ENCODE measurements around the gene KDM3A. TPM values are rescaled to one million over a fixed set of nuclear protein-coding genes. Genes with fewer than 3 reads are reported as not detected.

The KDM3A gene
- 10 to 100 TPM; 41.8 to 46.0 TPM for total RNA-seq
- long read RNA-seq, donor 1, full-length matches to known transcripts, result 2 of 6 reads
- long read RNA-seq, donor 1, partial matches to known transcripts, result 4 of 6 reads
- long read RNA-seq, donor 1, other reads (novel, unspliced or antisense), result 0 of 6 reads
- long read RNA-seq, donor 2, partial matches to known transcripts, result 1 of 2 reads
- long read RNA-seq, donor 2, other reads (novel, unspliced or antisense), result 1 of 2 reads

- intact Hi-C loops (cut with DNase I), result no loop called here
Observed at GRCh38 chr2:86440631-86441391, at the start of gene KDM3A. KDM3A (plus strand) TSS chr2:86441371; CDS start chr2:86442048, 677 bp downstream.

GRCh38 chr2:86392873-86393518, 48.2 kb upstream of the KDM3A start:
- intact Hi-C loops (cut with DNase I), result no loop called here
- DNase-seq (ENCODE audit: low spot score), result no peak

More at GRCh38 chr2:86440631-86441391, at the start of gene KDM3A:
- DNase-seq (ENCODE audit: low spot score), result peak; percentile 100

DNA sequence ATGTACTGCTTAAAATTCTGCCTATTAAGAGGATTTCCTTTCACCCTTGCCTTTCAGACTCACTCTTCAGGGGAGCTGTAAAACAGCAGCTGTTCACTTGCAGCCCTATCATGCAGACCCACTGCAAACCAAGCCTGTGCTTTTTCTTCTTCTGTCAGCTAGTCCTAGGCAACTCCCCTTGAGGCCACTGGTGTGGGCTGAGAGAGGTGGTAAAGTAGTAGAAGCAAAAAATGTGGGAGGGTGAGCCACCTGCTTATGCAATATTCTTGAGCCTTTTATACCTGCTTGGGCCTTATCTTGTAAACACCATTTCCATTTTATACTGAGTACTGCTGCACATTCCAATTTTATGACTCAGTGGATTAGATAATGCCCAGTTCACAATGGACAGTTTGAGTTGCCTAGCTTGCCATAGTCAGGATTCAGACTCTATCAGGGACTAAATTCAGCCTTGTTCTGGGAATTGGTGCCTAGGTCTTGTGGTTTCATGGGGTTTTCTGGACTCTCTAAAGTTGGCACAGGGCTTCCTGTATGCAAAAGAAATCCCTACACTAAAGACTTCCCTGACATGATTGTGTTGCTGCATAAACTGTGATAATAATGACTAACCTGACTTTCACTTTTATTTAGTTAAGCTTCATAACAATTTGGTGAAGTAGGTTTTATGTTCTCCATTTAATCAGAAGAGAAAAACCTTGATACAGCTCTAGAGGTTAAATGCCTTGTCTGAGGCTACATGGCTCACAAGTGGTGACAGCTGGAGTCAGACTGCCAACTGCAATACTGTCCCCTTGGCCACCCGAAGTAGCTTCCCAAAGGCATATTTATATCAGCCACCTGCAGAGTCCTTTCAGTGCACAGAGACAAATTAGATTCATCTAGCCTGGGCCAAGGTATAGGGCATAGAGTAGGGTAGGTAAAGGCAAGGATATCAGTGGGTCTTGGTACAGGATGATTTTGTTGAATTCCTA, 47.4 kb upstream of the KDM3A start:
- intact Hi-C loops (cut with DNase I), result no loop called here
- DNase-seq (ENCODE audit: low spot score), result no peak

DNA sequence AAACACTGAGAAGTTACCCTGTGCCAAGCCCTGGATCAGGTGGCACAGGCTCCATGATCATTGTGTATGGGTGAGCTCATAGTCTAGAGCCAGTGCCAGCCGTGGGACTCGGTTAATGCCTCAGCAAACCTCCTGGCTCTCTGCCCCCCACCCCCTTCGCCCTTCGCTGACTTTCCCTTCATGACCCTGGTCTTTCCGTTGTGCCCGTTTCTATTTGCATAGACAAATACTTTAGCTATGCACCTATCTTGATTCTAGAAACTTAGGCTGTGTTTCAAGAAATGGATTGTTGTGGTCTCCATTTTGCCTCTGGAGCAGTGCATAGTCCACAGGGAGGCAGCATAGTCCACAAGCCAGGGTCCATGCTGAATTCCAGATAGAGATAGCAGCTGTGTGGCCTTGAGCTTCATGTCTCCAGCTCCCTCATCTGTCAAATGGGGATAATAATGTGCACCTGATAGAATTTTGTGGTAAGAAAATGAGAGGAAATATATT, 44.8 kb upstream of the KDM3A start:
- intact Hi-C loops (cut with DNase I), result no loop called here
- no peak for DNase-seq (ENCODE audit: low spot score)

DNA sequence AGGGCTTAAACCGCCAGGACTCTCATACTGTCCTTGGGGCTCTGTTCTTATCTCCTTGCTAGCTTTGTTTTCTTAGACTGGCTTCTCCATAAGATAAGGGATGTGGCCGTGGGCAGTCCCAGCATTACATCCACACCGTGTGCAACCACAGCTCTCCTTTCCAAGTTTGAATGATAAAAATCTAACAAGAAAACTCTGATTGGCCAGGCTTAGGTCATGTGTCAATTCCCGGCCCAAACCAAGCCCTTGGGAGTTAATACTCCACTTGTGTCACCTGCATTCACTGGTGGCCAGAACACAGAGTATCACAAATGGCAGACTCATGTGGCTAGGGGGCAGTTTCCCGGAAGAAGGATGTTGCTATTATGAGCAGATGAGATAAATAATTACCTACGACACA, 43.2 kb upstream of the KDM3A start:
- no peak for DNase-seq (ENCODE audit: low spot score)
- intact Hi-C loops (cut with DNase I), result no loop called here

- intact Hi-C loops (cut with DNase I), result no loop called here
- DNase-seq (ENCODE audit: low spot score), result no peak
Observed at GRCh38 chr2:86398500-86399474, 42.4 kb upstream of the KDM3A start.

GRCh38 chr2:86400321-86400720, 40.9 kb upstream of the KDM3A start:
- DNase-seq (ENCODE audit: low spot score), result no peak
- intact Hi-C loops (cut with DNase I), result no loop called here

DNA sequence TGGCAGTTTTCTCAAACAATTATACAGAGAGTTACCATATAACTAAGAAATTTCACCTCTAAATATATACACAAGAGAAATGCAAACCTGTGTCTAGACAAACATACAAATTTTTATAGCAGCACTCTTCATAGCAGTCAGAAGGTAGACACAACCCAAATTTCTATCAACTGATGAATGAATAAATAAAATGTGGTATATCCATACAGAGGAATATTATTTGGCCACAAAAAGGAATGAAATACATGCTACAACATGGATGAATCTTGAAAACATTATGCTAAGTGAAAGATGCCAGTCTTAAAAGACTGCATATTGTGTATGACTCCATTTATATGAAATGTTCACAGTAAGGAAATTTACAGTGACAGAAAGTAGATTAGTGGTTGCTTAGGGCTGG, 30.6 kb upstream of the KDM3A start:
- intact Hi-C loops (cut with DNase I), result no loop called here
- no peak for DNase-seq (ENCODE audit: low spot score)

GRCh38 chr2:86411396-86411795, 29.8 kb upstream of the KDM3A start:
- DNase-seq (ENCODE audit: low spot score), result no peak
- intact Hi-C loops (cut with DNase I), result no loop called here

DNA sequence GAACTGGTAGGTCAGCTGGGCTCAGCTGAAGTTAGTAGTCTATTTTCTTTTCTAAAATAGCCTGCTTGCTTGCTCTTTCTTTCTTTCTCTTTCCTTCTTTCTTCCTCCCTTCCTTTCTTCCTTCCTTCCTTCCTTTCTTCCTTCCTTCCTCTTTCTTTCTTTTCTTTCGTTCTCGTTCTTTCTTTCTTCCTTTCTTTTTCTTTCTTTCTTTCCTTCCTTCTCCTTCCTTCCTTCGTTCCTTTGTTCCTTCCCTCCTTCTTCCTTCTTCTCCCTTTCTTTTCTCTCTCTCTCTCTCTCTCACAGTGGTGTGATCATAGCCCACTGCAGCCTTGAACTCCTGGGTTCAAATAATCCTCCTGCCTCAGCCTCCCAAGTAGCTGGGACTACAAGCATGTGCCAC, 29.2 kb upstream of the KDM3A start:
- DNase-seq (ENCODE audit: low spot score), result no peak
- intact Hi-C loops (cut with DNase I), result no loop called here

GRCh38 chr2:86413296-86414094, 27.7 kb upstream of the KDM3A start:
- intact Hi-C loops (cut with DNase I), result no loop called here
- no peak for DNase-seq (ENCODE audit: low spot score)

- intact Hi-C loops (cut with DNase I), result no loop called here
Observed at GRCh38 chr2:86414996-86415395, 26.2 kb upstream of the KDM3A start.

DNA sequence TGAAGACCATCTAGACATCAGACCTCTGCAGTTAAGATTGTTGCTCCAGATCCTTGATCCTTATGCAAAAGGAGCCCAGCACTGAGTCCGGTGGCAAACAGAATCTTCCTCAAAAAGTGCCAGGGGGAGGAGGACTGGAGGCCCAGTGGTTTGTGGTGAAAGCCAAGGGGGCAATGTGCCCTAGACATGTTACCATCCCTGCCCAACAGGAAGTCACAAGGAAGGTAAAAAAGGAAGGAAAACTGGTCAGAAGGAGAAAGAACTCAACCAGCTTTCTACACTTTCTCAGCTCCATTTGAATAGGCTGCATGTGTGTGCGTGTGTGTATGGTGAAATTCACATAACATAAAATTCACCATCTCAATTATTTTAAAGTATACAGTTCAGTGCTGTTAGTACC, 25.0 kb upstream of the KDM3A start:
- no peak for DNase-seq (ENCODE audit: low spot score)
- intact Hi-C loops (cut with DNase I), result no loop called here

More at GRCh38 chr2:86414996-86415395, 26.2 kb upstream of the KDM3A start:
- no peak for DNase-seq (ENCODE audit: low spot score)

DNA sequence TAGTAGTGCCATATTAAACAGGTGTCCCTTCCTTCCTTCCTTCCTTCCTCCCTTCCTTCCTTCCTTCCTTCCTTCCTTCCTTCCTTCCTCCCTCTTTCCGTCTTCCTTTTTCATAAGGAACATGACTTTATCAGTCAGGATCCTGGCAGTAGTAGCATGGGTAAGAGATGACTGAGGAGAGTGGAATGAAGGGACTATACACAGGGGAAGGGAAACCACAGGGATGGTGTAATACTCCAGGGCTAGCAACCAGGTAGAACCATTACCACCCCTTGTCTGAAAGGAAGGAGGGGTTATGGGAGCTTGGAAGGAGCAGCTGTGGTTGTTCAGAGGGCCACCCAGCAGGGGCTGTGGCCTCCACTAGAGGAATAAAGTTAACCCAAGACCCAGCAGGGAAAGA, 23.2 kb upstream of the KDM3A start:
- DNase-seq (ENCODE audit: low spot score), result no peak
- intact Hi-C loops (cut with DNase I), result no loop called here

- DNase-seq (ENCODE audit: low spot score), result no peak
Observed at GRCh38 chr2:86420913-86421312, 20.3 kb upstream of the KDM3A start.

DNA sequence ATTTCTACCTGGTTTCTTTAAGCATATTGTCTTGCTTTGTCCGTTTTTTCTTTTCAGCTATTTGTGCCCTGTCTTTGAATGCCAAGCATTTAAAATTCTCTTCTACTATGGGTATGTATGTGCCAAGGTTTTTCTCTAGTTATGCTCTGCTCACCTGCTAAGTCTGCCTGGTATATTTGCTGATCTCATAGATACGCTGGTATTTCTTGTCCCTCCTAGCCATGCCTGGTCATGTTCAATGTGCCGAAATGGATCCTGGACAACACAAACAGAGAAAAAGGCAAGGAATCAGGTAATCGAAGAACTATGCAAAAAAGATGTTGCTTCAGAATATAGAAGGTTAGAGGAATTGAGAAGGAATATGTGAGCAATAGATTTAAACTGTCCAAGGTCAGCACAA, 14.9 kb upstream of the KDM3A start:
- DNase-seq (ENCODE audit: low spot score), result no peak
- intact Hi-C loops (cut with DNase I), result no loop called here

More at GRCh38 chr2:86420913-86421312, 20.3 kb upstream of the KDM3A start:
- intact Hi-C loops (cut with DNase I), result no loop called here

- DNase-seq (ENCODE audit: low spot score), result no peak
- intact Hi-C loops (cut with DNase I), result no loop called here
Observed at GRCh38 chr2:86429335-86429734, 11.8 kb upstream of the KDM3A start.
